Epithelial cell of proximal tubule (primary cell): ENCODE data around the gene MROH9. TPM values are rescaled to one million over a fixed set of nuclear protein-coding genes. Genes with fewer than 3 reads are reported as not detected.
"Not testable (repeated sequence)": the region's sequence is repeated elsewhere in the genome, so short reads cannot be mapped to it uniquely, and the experiment has no call there.

Experiments used
- DNase-seq: peaks from one replicate; pipeline ENCODE4 v3.0.0-alpha.2; 2011; ENCODE audit warnings: low read depth
- H3K4me3 ChIP-seq: 2 replicates; pipeline ENCODE4 v1.5.1; 2011; ENCODE audit warnings: low read depth, mild to moderate bottlenecking, low read length
- total RNA-seq: library from RNA; depleted of rRNA; stranded (reverse); fragments of >200 nt; gene quantifications from 2 replicates; pipeline ENCODE4 v1.2.3, GENCODE V29; 2015
- TF ChIP-seq, protein P1 (sequence below): conservative IDR thresholded peaks from 2 replicates; pipeline ENCODE4 v1.5.1; 2012; ENCODE audit warnings: low read depth, mild to moderate bottlenecking, low read length

Gene MROH9
- total RNA-seq, 1 donor from 2014 or later: not detected

DNA sequence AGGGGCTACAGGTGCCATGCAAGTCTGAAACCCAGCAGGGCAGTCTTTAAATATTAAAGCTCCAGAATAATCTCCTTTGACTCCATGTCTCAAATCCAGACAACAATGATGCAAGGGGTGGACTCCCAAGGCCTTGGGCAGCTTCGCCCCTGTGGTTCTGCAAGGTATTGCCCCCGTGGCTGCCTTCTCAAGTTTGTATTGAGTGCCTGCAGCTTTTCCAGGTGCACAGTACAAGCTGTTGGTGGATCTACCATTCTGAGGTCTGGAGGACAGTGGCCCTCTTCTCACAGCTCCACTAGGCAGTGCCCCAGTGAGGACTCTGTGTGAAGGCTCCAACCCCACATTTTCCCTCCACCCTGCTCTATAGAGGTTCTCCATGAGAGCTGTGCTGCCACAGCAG lies 3.7 kb upstream of the MROH9 start:
- H3K4me3 ChIP-seq: no peak overlapping the region
- no peak for DNase-seq
- TF ChIP-seq, protein P1, sequence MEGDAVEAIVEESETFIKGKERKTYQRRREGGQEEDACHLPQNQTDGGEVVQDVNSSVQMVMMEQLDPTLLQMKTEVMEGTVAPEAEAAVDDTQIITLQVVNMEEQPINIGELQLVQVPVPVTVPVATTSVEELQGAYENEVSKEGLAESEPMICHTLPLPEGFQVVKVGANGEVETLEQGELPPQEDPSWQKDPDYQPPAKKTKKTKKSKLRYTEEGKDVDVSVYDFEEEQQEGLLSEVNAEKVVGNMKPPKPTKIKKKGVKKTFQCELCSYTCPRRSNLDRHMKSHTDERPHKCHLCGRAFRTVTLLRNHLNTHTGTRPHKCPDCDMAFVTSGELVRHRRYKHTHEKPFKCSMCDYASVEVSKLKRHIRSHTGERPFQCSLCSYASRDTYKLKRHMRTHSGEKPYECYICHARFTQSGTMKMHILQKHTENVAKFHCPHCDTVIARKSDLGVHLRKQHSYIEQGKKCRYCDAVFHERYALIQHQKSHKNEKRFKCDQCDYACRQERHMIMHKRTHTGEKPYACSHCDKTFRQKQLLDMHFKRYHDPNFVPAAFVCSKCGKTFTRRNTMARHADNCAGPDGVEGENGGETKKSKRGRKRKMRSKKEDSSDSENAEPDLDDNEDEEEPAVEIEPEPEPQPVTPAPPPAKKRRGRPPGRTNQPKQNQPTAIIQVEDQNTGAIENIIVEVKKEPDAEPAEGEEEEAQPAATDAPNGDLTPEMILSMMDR: no peak

DNA sequence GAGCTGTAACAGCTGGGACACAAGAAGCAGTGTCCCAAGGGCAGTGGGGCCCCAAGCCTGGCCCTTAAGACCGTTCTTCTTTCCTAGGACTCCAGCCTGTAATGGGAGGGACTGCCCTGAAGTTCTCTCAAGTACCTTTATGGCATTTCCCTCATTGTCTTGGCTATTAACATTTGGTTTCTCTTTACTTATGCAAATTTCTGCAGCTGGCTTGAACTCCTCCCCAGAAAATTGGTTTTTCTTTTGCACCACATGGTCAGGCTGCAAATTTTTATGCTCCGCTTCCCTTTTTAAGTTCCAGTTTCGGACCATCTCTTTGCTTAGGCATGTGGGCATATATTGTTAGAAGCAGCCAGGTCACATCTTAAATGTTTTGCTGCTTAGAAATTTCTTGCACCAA lies 3.1 kb upstream of the MROH9 start:
- TF ChIP-seq, protein P1: no peak
- no peak overlapping the region for H3K4me3 ChIP-seq
- no peak for DNase-seq

DNA sequence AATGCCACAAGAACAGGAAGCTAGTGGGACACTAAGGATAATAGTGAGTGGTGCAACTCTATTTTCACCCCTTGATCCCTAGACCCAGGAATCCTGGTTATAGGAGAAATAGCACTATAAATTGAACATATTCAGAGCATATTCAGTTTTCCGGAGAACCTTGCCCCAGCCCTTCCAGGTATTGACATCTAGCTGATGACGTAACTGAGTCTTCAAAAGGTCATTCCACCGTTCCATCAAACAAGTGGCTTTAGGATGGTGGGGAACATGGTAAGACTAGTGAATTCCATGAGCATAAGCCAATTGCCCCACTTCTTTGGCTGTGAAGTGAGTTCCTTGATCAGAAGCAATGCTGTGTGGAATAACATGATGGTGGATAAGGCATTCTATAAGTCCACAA lies 2.9 kb downstream of the MROH9 start:
- TF ChIP-seq, protein P1: no peak
- DNase-seq: no peak
- H3K4me3 ChIP-seq: no peak overlapping the region

DNA sequence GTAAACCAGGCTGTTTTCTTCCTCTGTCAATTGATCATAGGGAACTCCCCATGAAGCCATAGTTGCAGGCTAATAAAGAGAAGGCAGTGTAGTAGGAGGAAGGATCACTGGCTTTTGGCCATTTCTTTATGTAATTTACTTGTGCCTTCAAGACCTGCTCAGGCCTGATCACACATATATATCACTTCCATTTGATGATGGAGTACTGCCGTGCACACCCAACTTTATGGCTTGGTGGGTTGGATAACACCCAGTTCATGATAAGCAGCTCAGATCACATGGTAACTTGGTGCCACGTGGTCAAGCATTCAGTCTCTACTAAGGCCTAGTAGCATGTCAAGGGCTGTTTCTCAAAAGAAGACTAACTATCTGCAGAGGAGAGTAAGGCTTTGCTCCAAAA lies 4.1 kb downstream of the MROH9 start:
- DNase-seq: no peak
- no peak overlapping the region for H3K4me3 ChIP-seq
- TF ChIP-seq, protein P1: no peak

DNA sequence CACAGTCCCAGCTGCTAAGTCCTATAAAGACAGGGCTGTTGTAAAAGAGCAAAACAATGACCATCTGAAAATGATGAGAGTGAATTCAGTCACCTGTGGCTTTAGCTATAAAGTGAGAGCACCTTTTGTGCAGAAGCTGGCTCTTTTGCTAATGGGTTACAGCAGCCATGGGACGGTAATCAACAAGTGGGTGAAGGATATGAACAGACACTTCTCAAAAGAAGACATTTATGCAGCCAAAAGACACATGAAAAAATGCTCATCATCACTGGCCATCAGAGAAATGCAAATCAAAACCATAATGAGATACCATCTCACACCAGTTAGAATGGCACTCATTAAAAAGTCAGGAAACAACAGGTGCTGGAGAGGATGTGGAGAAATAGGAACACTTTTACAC lies 16.4 kb downstream of the MROH9 start:
- not testable (repeated sequence) for H3K4me3 ChIP-seq, DNase-seq

DNA sequence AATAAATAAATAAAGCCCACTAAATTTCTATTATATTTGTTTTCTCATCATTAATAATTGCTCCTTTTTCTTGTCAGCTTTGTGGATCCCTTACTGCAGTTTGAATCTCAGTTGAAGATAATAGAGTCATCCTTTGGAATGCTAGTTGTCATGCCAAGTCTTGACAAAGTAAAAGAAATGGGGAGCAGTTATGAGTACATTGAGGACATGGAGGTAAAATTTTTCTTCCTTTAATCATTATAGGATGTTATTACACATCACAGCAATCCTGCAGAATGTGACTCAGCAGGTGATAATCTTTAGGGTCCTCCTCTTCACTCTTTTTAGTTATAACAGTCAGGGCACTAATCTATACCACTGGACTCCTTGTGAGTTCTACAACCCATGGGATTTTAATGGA lies 24.1 kb downstream of the MROH9 start:
- TF ChIP-seq, protein P1: no peak
- DNase-seq: no peak
- H3K4me3 ChIP-seq: no peak overlapping the region

DNA sequence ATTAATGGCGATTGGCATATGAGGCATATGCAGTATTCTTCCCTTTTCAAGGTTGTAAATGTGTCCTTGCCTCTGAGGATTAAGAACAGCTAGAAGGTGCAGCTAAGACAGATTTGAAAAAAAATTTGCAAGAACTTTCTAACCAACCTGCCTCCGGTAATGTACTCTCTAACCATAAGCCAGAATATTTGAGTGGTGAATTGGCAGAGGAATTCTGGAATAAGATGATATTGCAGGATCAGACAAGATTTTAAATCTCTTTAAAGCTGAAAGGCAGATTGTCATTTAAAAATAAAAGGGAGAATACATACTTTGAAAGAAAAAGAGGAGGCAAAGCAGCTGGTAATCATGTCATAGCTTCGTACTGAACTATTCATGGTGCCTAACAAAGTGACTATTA lies 29.2 kb downstream of the MROH9 start:
- TF ChIP-seq, protein P1: no peak
- DNase-seq: no peak
- no peak overlapping the region for H3K4me3 ChIP-seq
